ENCODE measurements around the gene CPED1. TPM values are rescaled to one million over a fixed set of nuclear protein-coding genes. Genes with fewer than 3 reads are reported as not detected.
"Not testable (repeated sequence)": the region's sequence is repeated elsewhere in the genome, so short reads cannot be mapped to it uniquely, and the experiment has no call there.

CPED1 gene
- total RNA-seq, 2 experiments from 2014 or later = not detected

GRCh38 chr7:121197455-121197854 is 208.9 kb downstream of the CPED1 start:
- intact Hi-C loops (cut with micrococcal nuclease) = no loop called here
- peaks cover 7% of the 10 kb centered on the region for H3K27me3 Mint-ChIP-seq (ENCODE audit: low read depth)
- no peaks in the 10 kb centered on the region for H3K36me3 Mint-ChIP-seq (ENCODE audit: low read depth)
- H3K27ac Mint-ChIP-seq = no peak overlapping the region
- DNase-seq = no peak
- CTCF ChIA-PET = no interaction called here
- no peaks in the 10 kb centered on the region for H3K4me1 Mint-ChIP-seq (ENCODE audit: low read depth)
- no peak overlapping the region for H3K4me3 Mint-ChIP-seq
- H3K9me3 Mint-ChIP-seq = no peaks in the 10 kb centered on the region

- H3K4me1 Mint-ChIP-seq (ENCODE audit: low read depth) = no peaks in the 10 kb centered on the region
- H3K27ac Mint-ChIP-seq = no peak overlapping the region
- H3K4me3 Mint-ChIP-seq = no peak overlapping the region
- no peaks in the 10 kb centered on the region for H3K9me3 Mint-ChIP-seq
- CTCF ChIA-PET = no interaction called here
- intact Hi-C loops (cut with micrococcal nuclease) = no loop called here
- H3K27me3 Mint-ChIP-seq (ENCODE audit: low read depth) = peaks cover 7% of the 10 kb centered on the region
- no peaks in the 10 kb centered on the region for H3K36me3 Mint-ChIP-seq (ENCODE audit: low read depth)
- no peak for DNase-seq
Observed at GRCh38 chr7:121198502-121198901, 210.0 kb downstream of the CPED1 start.

- Mint-ChIP-seq H3K36me3 (ENCODE audit: low read depth) (no peaks in the 10 kb centered on the region), H3K4me3 (no peak overlapping the region), H3K27ac (no peak overlapping the region), H3K9me3 (no peaks in the 10 kb centered on the region), H3K4me1 (ENCODE audit: low read depth) (no peaks in the 10 kb centered on the region), H3K27me3 (ENCODE audit: low read depth) (peaks cover 7% of the 10 kb centered on the region)
- intact Hi-C loops (cut with micrococcal nuclease) = no loop called here
- CTCF ChIA-PET = no interaction called here
- DNase-seq = no peak
Observed at GRCh38 chr7:121202125-121202524, 213.6 kb downstream of the CPED1 start.

GRCh38 chr7:121202834-121203233 is 214.3 kb downstream of the CPED1 start:
- H3K27ac Mint-ChIP-seq = no peak overlapping the region
- DNase-seq = no peak
- H3K9me3 Mint-ChIP-seq = no peaks in the 10 kb centered on the region
- CTCF ChIA-PET = no interaction called here
- no peaks in the 10 kb centered on the region for H3K4me1 Mint-ChIP-seq (ENCODE audit: low read depth)
- peaks cover 3% of the 10 kb centered on the region for H3K27me3 Mint-ChIP-seq (ENCODE audit: low read depth)
- no peak overlapping the region for H3K4me3 Mint-ChIP-seq
- intact Hi-C loops (cut with micrococcal nuclease) = no loop called here
- H3K36me3 Mint-ChIP-seq (ENCODE audit: low read depth) = no peaks in the 10 kb centered on the region

GRCh38 chr7:121204537-121204936 is 216.0 kb downstream of the CPED1 start:
- H3K4me3 Mint-ChIP-seq = no peak overlapping the region
- H3K9me3 Mint-ChIP-seq = no peaks in the 10 kb centered on the region
- H3K27me3 Mint-ChIP-seq (ENCODE audit: low read depth) = no peaks in the 10 kb centered on the region
- intact Hi-C loops (cut with micrococcal nuclease) = no loop called here
- H3K27ac Mint-ChIP-seq = no peak overlapping the region
- DNase-seq = no peak
- H3K36me3 Mint-ChIP-seq (ENCODE audit: low read depth) = no peaks in the 10 kb centered on the region
- no peaks in the 10 kb centered on the region for H3K4me1 Mint-ChIP-seq (ENCODE audit: low read depth)
- CTCF ChIA-PET = no interaction called here

GRCh38 chr7:121205777-121206176 is 217.3 kb downstream of the CPED1 start:
- Mint-ChIP-seq H3K9me3 (no peaks in the 10 kb centered on the region), H3K4me1 (ENCODE audit: low read depth) (no peaks in the 10 kb centered on the region), H3K27ac (no peak overlapping the region), H3K27me3 (ENCODE audit: low read depth) (no peaks in the 10 kb centered on the region), H3K4me3 (no peak overlapping the region), H3K36me3 (ENCODE audit: low read depth) (no peaks in the 10 kb centered on the region)
- CTCF ChIA-PET = no interaction called here
- intact Hi-C loops (cut with micrococcal nuclease) = no loop called here
- DNase-seq = no peak

GRCh38 chr7:121211253-121211652 is 222.7 kb downstream of the CPED1 start:
- Mint-ChIP-seq H3K4me1 (ENCODE audit: low read depth) (no peaks in the 10 kb centered on the region), H3K36me3 (ENCODE audit: low read depth) (no peaks in the 10 kb centered on the region), H3K27me3 (ENCODE audit: low read depth) (no peaks in the 10 kb centered on the region), H3K27ac (no peak overlapping the region), H3K9me3 (no peaks in the 10 kb centered on the region), H3K4me3 (no peak overlapping the region)
- no peak for DNase-seq
- intact Hi-C loops (cut with micrococcal nuclease) = no loop called here
- CTCF ChIA-PET = no interaction called here

GRCh38 chr7:121212036-121212435 is 223.5 kb downstream of the CPED1 start:
- CTCF ChIA-PET = no interaction called here
- Mint-ChIP-seq H3K36me3 (ENCODE audit: low read depth) (no peaks in the 10 kb centered on the region), H3K4me3 (no peak overlapping the region), H3K27me3 (ENCODE audit: low read depth) (no peaks in the 10 kb centered on the region), H3K9me3 (no peaks in the 10 kb centered on the region), H3K4me1 (ENCODE audit: low read depth) (no peaks in the 10 kb centered on the region), H3K27ac (no peak overlapping the region)
- intact Hi-C loops (cut with micrococcal nuclease) = no loop called here
- DNase-seq = no peak

GRCh38 chr7:121214657-121215056 is 226.1 kb downstream of the CPED1 start:
- DNase-seq = no peak
- Mint-ChIP-seq H3K9me3 (no peaks in the 10 kb centered on the region), H3K36me3 (ENCODE audit: low read depth) (no peaks in the 10 kb centered on the region), H3K27me3 (ENCODE audit: low read depth) (no peaks in the 10 kb centered on the region), H3K4me3 (no peak overlapping the region), H3K4me1 (ENCODE audit: low read depth) (no peaks in the 10 kb centered on the region), H3K27ac (no peak overlapping the region)
- intact Hi-C loops (cut with micrococcal nuclease) = no loop called here
- CTCF ChIA-PET = no interaction called here

GRCh38 chr7:121219026-121219425 is 230.5 kb downstream of the CPED1 start:
- Mint-ChIP-seq H3K4me1 (ENCODE audit: low read depth) (no peaks in the 10 kb centered on the region), H3K4me3 (no peak overlapping the region), H3K27me3 (ENCODE audit: low read depth) (peaks cover 3% of the 10 kb centered on the region), H3K36me3 (ENCODE audit: low read depth) (no peaks in the 10 kb centered on the region), H3K9me3 (peaks cover 11% of the 10 kb centered on the region), H3K27ac (no peak overlapping the region)
- intact Hi-C loops (cut with micrococcal nuclease) = no loop called here
- CTCF ChIA-PET = no interaction called here
- no peak for DNase-seq

GRCh38 chr7:121221108-121221507 is 232.6 kb downstream of the CPED1 start:
- H3K4me3 Mint-ChIP-seq; H3K36me3 Mint-ChIP-seq (ENCODE audit: low read depth); H3K27me3 Mint-ChIP-seq (ENCODE audit: low read depth); intact Hi-C loops (cut with micrococcal nuclease); CTCF ChIA-PET; H3K27ac Mint-ChIP-seq; H3K4me1 Mint-ChIP-seq (ENCODE audit: low read depth); DNase-seq: not testable (repeated sequence)
- peaks cover 11% of the 10 kb centered on the region for H3K9me3 Mint-ChIP-seq

- no peaks in the 10 kb centered on the region for H3K36me3 Mint-ChIP-seq (ENCODE audit: low read depth)
- H3K4me3 Mint-ChIP-seq = no peak overlapping the region
- CTCF ChIA-PET = no interaction called here
- H3K9me3 Mint-ChIP-seq = no peaks in the 10 kb centered on the region
- no peak overlapping the region for H3K27ac Mint-ChIP-seq
- intact Hi-C loops (cut with micrococcal nuclease) = no loop called here
- H3K27me3 Mint-ChIP-seq (ENCODE audit: low read depth) = peaks cover 6% of the 10 kb centered on the region
- DNase-seq = no peak
- no peaks in the 10 kb centered on the region for H3K4me1 Mint-ChIP-seq (ENCODE audit: low read depth)
Observed at GRCh38 chr7:121228779-121229178, 240.3 kb downstream of the CPED1 start.

- Mint-ChIP-seq H3K4me3 (no peak overlapping the region), H3K4me1 (ENCODE audit: low read depth) (no peaks in the 10 kb centered on the region), H3K9me3 (no peaks in the 10 kb centered on the region), H3K27me3 (ENCODE audit: low read depth) (no peaks in the 10 kb centered on the region), H3K36me3 (ENCODE audit: low read depth) (no peaks in the 10 kb centered on the region), H3K27ac (no peak overlapping the region)
- no peak for DNase-seq
- CTCF ChIA-PET = no interaction called here
- intact Hi-C loops (cut with micrococcal nuclease) = no loop called here
Observed at GRCh38 chr7:121235201-121235600, 246.7 kb downstream of the CPED1 start.

- CTCF ChIA-PET = interaction anchor here (0.7 kb wide), 1 partner anchor 21 kb away, joined by 4 read pairs; no protein-coding TSS in a partner anchor
- Mint-ChIP-seq H3K36me3 (ENCODE audit: low read depth) (no peaks in the 10 kb centered on the region), H3K27me3 (ENCODE audit: low read depth) (no peaks in the 10 kb centered on the region), H3K9me3 (no peaks in the 10 kb centered on the region), H3K4me3 (no peak overlapping the region), H3K4me1 (ENCODE audit: low read depth) (no peaks in the 10 kb centered on the region), H3K27ac (no peak overlapping the region)
- DNase-seq = no peak
- intact Hi-C loops (cut with micrococcal nuclease) = no loop called here
Observed at GRCh38 chr7:121237601-121238000, 249.1 kb downstream of the CPED1 start.

Data from activated naive CD4-positive, alpha-beta T cell treated with anti-CD3 and anti-CD28 coated beads for 36 hours (primary cell).